Endothelial cell (in vitro differentiated cells): ENCODE results near the gene AMPD3. TPM values are rescaled to one million over a fixed set of nuclear protein-coding genes. Genes with fewer than 3 reads are reported as not detected.
"Not testable (repeated sequence)": the region's sequence is repeated elsewhere in the genome, so short reads cannot be mapped to it uniquely, and the experiment has no call there.

Experiments
- DNase-seq: peaks from one replicate; pipeline ENCODE4 v3.0.0; 2021; ENCODE audit warnings: low spot score
- H3K27ac Mint-ChIP-seq: one replicate; pipeline ENCODE4 v1.8.0; 2021; ENCODE audit warnings: mixed read lengths, inconsistent platforms; ENCODE audit not compliant: unreplicated experiment
- H3K27me3 Mint-ChIP-seq: one replicate; pipeline ENCODE4 v1.8.0; 2021; ENCODE audit warnings: mild to moderate bottlenecking, moderate library complexity, mixed read lengths, inconsistent platforms; ENCODE audit not compliant: unreplicated experiment
- H3K36me3 Mint-ChIP-seq: one replicate; pipeline ENCODE4 v1.8.0; 2021; ENCODE audit warnings: mild to moderate bottlenecking, low read depth, mixed read lengths, inconsistent platforms; ENCODE audit not compliant: unreplicated experiment
- H3K4me1 Mint-ChIP-seq: one replicate; pipeline ENCODE4 v1.8.0; 2021; ENCODE audit warnings: mild to moderate bottlenecking, mixed read lengths, inconsistent platforms; ENCODE audit not compliant: unreplicated experiment
- H3K4me3 Mint-ChIP-seq: one replicate; pipeline ENCODE4 v1.8.0; 2021; ENCODE audit warnings: mild to moderate bottlenecking, mixed read lengths, inconsistent platforms; ENCODE audit not compliant: unreplicated experiment
- H3K9me3 Mint-ChIP-seq: one replicate; pipeline ENCODE4 v1.8.0; 2021; ENCODE audit warnings: mixed read lengths, inconsistent platforms; ENCODE audit not compliant: unreplicated experiment
- CTCF ChIP-seq: fragments of 200-600 bp; sonication (generic); IDR thresholded peaks from one replicate; pipeline ENCODE4 v1.5.0; 2021; ENCODE audit warnings: antibody characterized with exemption; ENCODE audit not compliant: unreplicated experiment
- total RNA-seq: library from RNA; stranded (reverse); fragmentation: NEBNext Ultra II Directional; extraction: Animal tissue kit (Norgen Biotek cat#: 25700); gene quantifications from one replicate; pipeline ENCODE4 v1.2.1, GENCODE V29; 2021; ENCODE audit not compliant: unreplicated experiment

AMPD3 gene
- total RNA-seq, 1 donor from 2014 or later: 23.2 TPM

DNA sequence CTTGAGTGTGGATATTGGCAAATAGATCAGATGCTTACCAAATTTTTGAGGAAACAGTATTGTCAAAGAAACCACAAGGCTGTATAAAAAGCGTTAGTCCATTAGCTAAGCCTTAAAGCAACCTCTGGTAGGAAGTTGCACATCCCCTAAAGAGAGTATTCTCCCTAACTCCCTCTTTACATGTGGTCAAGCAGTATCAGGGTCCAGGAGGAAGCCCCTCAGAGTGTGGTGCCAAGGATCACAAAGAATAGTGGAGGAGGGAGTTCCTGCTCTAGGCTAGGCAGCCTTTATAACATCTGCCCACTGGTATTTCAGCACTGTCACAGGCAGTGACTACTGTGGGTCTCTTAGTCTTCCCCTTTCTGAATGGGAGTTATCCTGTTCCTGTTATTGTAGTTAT, 18.8 kb upstream of the AMPD3 start:
- Mint-ChIP-seq H3K27ac (no peak overlapping the region), H3K36me3 (no peaks in the 10 kb centered on the region), H3K27me3 (no peaks in the 10 kb centered on the region), H3K4me1 (peaks cover 3% of the 10 kb centered on the region), H3K9me3 (no peaks in the 10 kb centered on the region), H3K4me3 (no peak overlapping the region)
- no peak for TF ChIP-seq CTCF
- DNase-seq: no peak

DNA sequence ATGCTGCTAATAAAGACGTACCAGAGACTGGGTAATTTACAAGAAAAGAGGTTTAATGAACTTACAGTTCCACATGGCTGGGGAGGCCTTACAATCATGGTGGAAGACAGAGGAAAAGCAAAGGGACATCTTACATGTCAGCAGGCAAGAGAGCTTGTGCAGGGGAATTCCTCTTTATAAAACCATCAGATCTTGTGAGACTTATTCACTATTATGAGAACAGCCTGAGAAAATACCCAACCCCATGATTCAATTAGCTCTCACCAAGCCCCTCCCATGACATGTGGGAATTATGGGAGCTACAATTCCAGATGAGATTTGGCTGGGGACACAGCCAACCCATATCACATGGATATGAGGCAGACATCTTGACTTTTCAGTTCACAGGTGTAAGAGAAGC, 18.4 kb upstream of the AMPD3 start:
- H3K9me3 Mint-ChIP-seq, H3K4me1 Mint-ChIP-seq, DNase-seq, H3K4me3 Mint-ChIP-seq, H3K27ac Mint-ChIP-seq, H3K36me3 Mint-ChIP-seq, H3K27me3 Mint-ChIP-seq: not testable (repeated sequence)

DNA sequence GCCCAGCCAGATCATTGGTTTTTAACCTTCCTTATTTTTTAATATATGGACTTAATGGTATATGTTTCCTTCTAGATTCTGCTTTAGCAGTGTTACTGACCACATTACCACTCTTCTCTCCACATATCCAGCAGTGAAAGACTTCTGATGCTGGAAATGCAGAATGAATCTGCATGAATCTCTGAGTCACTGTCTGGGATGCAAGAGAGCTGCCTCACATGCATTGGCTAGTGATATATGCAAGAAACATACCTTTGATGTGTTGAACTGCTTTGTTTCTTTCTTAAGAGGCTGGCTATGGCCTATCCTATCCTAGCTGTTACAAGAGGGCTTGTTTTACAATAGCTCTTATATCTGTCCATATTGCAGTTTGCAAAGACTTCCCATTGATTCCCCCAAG, 16.6 kb upstream of the AMPD3 start:
- TF ChIP-seq CTCF: no peak
- H3K27me3 Mint-ChIP-seq: no peaks in the 10 kb centered on the region
- H3K4me3 Mint-ChIP-seq: no peak overlapping the region
- DNase-seq: no peak
- no peak overlapping the region for H3K27ac Mint-ChIP-seq
- peaks cover 3% of the 10 kb centered on the region for H3K4me1 Mint-ChIP-seq
- no peaks in the 10 kb centered on the region for H3K36me3 Mint-ChIP-seq
- H3K9me3 Mint-ChIP-seq: no peaks in the 10 kb centered on the region

DNA sequence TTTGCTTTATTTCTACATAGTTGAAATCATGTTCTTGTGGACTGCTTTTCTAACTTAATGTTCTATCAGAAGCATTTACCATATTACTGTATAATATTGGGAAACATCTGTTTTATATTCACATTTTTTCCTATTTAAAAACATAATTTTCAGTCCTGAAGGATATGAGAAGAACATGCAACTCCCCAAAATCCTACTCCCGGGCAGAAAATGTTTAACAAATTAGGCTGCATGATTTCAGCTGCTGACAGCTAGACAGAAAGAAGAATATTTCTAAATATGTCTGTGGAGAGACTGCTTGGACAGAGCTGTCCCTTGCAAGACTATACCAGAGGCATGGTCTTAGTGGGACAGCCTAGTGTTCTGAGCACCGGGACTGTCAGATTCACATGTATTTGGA, 15.7 kb upstream of the AMPD3 start:
- H3K4me3 Mint-ChIP-seq: no peak overlapping the region
- no peaks in the 10 kb centered on the region for H3K9me3 Mint-ChIP-seq
- H3K36me3 Mint-ChIP-seq: no peaks in the 10 kb centered on the region
- H3K27me3 Mint-ChIP-seq: no peaks in the 10 kb centered on the region
- no peak overlapping the region for H3K27ac Mint-ChIP-seq
- TF ChIP-seq CTCF: no peak
- H3K4me1 Mint-ChIP-seq: peaks cover 3% of the 10 kb centered on the region
- no peak for DNase-seq

- Mint-ChIP-seq H3K36me3 (no peaks in the 10 kb centered on the region), H3K9me3 (no peaks in the 10 kb centered on the region), H3K4me3 (no peak overlapping the region), H3K27ac (no peak overlapping the region), H3K27me3 (no peaks in the 10 kb centered on the region), H3K4me1 (peaks cover 3% of the 10 kb centered on the region)
- TF ChIP-seq CTCF: no peak
- DNase-seq: no peak
Observed at GRCh38 chr11:10439924-10440323, 15.1 kb upstream of the AMPD3 start.

DNA sequence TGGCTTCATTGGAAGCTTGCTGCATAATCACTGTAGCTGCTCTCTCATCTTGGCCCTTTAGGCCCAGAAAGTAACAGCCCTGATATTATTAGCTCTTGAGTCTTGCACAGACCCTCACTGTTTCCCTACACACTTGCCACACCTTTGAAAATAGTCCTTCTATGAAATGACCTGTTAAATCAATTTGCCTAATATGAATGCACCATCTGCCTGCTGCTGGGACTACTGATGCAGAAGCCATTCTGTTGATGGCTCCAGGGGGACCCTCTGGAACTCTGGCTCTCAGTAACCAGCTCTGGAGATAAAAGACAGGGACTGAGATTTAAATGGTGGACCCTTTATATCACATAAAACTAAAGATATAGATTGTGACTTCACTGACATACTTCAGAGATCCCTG, 14.7 kb upstream of the AMPD3 start:
- Mint-ChIP-seq H3K27me3 (no peaks in the 10 kb centered on the region), H3K4me3 (no peak overlapping the region), H3K27ac (no peak overlapping the region), H3K4me1 (peaks cover 3% of the 10 kb centered on the region), H3K9me3 (no peaks in the 10 kb centered on the region), H3K36me3 (no peaks in the 10 kb centered on the region)
- no peak for TF ChIP-seq CTCF
- no peak for DNase-seq
